GM19468 (cell line): ENCODE results near the gene PCSK6.

Experiments
- ATAC-seq: cut with Tn5 transposase; IDR thresholded peaks from one replicate; pipeline ENCODE4 v1.9.1; 2021; ENCODE audit warnings: mild to moderate bottlenecking, moderate library complexity, moderate number of reproducible peaks; ENCODE audit not compliant: unreplicated experiment; ENCODE audit errors: extremely low read depth

The PCSK6 gene

DNA sequence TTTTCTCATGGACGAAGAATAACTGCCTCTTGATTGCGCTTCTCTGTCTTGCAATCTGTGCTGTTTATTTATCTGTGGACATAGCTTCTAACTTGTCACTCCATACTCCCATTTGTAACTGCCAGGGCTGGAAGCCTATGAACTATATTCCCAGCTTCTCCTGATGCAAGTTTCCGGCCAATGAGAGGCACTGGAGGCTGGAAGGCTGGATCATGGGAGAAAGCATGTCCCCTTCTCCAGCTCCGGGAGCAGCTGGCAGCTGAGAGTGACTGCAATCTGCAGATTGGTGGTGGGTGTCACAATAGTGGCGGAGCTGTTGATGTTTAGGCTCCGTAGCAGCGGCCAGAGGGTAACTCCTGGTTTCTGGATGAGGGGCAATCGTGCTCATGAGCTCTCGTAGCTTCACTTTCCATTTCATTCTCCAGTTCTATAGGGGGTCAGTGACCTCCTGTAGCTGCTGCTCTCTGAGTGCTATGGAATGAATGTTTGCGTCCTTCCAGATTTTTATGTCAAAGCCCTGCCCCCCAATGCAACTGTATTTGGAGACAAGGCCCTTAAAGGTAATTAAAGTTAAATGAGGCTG lies 35.7 kb upstream of the PCSK6 start:
- no peak for ATAC-seq

DNA sequence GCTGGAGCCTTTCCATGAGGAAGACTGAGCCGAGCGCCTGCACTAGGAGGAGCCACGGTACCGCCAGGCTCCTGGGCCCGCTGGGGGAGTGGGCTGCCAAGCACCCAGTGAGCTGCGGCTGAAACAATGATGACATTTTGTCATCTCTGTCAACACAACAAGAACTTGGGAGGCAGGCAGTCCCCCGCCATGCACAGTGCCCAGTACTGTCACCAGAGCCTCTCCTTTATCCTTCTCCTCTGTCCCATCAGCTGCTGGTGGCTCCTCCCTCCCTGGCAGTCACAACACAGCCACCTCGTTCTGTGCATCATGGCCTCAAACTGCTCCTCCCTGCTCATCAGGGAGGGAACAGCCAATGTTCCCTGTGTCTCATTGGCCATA lies 34.0 kb upstream of the PCSK6 start:
- no peak for ATAC-seq

DNA sequence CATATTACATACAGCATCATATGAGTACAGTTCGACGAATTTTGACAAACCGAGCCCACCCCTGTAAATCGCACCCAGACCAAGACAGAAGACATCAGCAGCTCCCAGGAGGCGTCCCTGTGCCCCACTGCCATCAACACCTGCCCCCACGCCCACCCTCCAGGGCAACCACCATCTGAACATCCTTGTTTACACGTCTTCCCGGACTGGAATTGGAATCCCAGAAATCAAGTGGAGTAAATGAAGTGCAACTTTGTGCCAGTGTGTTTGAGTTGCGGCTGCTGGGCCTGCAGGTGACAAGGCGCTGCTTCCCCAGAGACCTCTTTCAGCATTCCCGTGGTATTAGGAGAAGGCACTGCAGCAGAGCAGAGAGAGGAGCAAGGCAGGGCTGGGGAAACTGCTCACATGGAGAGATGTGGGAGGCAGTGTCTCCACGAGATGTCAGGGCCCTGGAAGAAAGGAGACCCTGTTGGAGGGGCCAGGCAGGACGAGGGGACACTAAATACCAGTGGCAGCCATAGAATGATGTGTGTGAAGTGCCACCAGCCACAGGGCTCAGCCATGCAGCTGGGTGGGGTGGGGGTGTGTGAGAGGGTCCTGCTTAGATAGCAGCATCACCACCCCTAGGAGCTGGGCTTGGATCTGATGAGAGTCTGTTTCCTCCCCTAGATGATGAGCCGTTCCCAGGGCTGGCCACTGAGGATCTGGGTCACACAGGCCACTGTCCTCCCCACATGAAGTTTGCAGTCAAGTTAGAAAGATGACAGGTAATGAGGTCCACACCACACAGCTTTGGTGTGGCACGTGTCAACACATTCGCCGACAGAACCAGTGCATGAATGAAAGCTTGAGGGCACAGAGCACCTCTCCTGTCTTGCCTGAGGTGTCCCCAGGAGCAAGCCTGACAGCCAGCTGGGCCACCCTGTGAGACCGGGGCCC lies 33.4 kb upstream of the PCSK6 start:
- no peak for ATAC-seq

DNA sequence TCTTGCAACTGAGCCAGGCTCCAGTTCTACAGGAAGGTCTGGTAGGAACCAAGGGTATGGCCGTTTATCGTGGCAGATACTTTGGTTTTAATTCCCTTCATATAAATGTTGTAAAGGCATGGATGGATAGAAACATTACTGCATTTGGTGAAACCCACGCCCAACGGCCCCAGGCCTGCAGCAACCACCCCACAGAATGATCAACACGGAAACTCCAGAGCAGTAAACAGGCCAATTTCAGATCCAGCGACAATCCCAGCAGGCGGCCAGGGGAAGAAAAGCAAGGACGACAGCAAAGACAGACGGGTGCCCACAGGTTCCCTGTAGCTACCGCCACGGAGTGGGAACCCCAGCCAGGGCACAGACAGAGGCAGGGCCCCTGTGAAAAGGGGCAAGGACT lies 32.6 kb upstream of the PCSK6 start:
- ATAC-seq: no peak

DNA sequence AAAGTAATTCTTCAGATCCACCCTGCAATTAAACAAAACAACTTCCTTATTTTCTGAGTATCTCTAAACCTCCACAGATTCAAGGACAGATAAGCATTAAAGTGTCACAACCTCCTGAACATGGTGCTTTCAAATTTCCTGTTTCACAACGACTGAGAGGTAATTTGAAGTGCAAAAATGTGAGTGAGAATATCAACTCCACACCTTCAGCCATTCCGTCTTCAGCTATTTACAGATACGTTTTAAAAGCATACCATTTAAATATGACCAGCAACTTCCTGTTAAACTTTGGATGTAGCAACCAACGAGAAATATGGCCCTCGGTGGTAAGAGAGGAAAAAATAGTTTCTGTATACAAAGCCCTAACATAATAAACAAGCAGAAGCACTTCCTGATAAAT lies 32.1 kb upstream of the PCSK6 start:
- no peak for ATAC-seq

DNA sequence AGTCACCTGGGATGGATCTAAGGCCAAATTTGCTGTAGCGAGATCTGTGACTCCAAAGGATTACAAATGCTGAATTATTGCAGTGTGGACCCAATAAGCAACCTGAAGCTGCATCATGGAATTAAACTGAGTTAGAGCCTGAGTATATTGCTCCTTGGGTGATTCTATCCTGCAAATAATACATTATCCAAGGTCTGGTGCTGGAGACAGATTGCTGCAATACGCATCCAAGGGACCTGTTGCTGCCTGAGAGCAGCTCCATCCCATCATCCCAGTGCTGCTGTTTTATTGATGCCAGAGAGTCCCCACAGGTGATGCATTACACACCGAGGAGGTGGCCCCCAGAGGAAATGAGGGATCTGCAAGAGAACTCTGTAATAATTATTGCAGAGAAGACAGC lies 31.6 kb upstream of the PCSK6 start:
- ATAC-seq: no peak

DNA sequence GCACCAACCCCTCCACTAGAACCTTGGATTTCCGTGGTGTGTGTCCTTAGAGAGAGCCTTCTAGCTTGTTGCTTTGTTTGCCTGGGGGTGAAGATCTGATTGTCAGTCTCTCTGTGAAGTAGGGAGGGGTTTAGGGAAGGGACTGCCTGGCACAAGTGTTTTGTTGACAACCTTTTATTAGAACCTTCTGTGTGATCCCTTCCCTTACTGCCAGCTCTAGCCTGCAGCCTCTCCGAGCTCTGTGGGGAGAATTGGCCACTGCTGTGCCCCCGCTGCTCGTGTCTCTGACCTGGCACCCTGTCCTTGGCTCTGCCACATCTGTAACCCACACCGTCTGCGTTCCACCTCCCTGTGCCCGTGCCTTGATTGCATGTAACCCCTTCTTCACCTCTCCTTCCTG lies 30.9 kb upstream of the PCSK6 start:
- no peak for ATAC-seq

DNA sequence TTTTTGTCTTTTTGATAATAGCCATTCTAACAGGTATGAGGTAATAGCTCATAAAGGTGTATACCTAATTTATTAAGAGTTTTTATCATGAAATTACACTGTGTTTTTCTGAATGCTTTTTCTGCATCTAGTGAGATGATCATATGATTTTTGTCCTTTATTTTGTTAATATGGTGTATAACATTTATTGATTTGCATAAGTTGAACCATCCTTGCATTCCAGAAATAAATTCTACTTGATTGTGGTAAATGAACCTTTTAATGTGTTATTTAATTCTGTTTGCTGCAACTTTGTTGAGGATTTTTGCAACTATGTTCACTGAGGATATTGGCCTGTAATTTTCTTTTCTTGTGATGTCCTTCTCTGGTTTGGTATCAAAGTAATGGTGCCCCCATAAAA lies 28.0 kb upstream of the PCSK6 start:
- ATAC-seq: no peak

DNA sequence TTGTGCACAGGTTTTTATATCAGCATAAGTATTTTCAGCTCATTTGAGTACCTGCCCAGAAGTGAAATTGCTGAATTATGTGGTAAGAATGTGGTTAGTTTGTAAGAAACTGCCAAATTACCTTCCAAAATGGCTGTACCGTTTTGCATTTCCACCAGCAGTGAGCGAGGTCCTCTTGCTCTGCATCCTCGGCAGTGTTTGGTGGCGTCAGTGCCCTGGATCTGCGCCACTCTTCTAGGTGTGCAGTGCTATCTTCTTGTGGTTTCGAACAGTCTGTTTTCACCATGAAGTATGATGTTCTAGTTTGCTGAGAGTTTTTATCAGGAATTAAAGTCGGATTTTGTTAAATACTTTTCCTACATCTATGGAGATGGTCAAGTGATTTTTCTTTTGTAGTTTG lies 24.8 kb upstream of the PCSK6 start:
- no peak for ATAC-seq

DNA sequence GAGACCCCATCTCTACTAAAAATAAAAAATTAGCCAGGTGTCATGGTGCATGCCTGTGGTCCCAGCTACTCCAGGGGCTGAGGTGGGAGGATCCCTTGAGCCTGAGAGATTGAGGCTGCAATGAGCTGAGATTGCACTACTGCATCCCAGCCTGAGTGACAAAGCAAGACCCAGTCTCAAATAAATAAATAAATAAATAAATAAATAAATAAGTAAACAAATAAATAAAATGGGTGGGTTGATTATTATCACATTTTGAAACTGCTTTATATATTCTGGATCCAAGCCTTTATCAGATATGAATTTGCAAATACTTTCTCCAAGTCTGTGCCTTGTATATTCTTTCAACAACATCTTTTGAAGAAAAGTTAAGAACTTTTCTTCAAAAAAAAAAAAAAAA lies 22.2 kb upstream of the PCSK6 start:
- no peak for ATAC-seq

DNA sequence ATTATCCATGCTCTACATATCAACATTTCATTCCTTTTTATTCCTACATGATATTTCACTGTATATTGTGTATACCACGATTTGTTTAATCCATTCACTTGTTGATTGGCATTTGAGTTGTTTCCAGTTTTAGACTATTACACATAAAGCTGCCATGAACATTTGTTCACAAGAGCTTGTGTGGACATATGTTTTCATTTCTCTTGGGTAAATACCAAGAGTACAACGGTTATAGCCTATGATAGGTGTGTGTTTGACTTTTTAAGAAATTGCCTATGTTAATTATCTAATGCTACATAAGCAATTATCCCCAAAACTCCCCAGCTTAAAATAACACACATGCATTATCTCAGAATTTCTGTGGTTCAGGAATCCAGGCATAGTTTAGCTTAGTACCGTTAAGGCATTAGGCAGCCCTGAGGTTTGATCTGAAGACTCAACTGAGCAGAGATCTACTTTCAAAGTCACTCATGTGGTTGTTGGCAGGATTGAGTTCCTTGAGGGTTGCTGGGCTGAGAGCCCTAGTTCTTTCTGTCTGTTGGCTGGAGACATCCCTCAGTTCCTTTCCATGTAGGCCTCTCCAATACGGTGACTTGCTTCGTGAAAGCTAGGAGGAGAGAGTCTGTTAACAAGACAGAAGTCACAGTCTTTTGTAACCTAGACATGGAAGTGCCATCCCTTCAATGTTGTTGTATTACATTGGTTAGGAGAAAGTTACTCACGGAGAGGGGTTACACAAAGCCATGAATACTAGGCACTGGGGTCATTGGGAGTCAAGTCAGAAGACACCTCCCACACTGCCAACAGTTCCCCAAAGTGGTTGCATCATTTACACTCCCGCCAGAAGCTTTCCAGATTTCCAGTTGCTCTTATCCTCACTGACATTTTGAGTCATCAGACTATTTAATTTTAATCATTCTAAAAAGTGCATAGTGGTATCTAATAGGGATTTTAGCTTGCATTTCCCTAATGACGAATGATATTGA lies 21.0 kb upstream of the PCSK6 start:
- no peak for ATAC-seq

DNA sequence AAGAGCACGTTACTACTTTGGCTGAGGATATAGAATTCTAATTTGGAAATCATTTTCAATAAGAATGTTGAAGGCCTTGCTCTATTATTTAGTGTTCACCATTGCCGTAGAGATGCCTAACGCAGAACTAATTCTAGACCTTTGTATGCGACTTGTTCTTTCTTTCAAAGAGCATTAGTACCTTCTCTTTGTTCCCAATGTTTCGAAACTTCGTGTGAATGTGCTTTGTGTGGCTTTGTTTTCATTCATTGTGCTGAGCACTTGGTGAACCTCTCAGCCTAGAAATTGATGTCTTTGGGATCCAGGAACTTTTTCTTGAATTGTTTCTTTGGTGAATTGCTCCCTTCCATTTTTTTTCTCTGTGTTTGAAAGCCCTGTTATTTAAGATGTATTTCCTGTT lies 19.8 kb upstream of the PCSK6 start:
- ATAC-seq: no peak

DNA sequence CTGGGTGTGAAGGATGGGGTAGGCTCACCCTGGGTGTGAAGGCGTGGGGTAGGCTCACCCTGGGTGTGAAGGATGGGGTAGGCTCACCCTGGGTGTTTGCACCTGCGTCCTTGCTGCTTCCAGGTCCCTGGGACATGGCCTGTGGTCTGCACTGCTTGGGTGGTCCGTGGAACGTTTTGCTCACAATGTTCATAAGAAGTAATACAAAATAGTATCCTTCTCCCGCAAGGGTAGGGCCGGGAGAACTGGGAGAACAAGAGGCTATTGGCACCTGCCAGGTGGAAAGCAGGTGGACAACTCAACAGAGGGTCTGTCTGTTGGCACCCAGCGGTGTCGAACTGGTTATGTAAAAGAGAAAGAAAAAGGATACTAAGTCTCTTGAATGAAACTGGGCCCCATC lies 17.0 kb upstream of the PCSK6 start:
- ATAC-seq: no peak

DNA sequence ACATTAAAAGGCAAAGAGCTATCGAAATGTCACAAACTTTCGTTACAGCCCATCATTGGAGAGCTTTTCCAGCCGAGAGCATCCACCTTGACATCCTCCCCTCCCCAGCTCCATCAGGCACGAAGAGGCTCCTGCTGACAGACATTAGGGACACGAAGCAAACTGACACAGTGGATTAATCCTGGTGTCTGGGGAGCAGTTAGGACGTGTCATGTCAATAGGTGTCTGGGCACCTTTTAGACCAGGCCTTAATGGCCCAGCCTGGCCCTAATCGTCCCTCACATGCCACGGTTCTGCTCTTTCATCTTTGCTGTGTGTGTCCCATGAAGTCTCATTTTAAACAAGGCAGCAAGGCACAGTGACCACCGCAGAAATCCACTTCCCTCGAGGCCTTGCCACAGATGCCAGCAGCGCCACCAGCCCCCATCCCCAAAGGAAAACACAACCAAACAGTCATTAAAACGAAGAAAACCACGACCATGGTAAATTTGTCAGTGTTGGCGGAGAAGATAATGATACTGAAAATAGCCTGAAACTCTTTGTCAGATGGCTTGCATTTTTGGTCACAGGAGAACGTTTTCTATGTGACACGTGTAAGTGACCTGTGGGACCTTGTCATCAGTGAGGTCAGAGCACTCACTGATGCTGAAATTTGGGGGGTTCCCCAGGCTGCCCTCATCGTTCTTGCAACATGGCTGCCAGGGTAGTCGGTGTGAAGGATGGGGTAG lies 16.3 kb upstream of the PCSK6 start:
- no peak for ATAC-seq

DNA sequence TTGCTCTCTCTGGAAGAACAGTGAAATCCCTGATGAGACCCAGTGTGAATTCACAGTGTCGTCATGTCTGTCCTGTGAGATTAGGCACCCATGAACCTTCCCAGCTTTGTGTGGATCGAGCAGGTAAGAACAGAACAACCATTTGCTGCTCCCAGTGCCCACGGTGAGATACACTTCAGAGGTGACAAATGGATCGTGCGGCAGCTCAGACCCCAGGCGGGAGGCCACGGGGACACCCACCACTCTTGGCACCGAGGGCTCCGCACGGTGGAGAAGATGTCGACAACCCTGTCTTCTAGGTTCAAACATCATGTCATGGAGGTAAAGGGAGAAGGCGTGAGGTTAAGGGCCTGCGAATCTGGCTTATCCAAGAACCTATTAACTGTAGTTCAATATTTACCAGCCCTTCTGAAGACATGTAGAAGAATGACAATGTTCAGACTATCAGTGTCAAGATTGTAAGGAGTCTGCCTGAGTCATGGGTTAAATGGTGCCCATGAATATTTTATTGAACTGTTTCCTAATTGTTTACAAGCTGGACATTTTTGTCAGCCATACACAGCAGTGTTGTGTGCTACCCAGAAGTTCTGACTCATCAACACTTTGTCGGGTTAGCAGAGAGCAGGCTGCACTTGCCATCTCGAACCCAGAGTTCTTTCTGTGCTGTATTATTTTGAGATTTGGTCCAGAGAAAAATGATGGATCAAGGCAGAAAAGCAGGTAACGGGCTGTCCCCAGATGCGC lies 15.5 kb upstream of the PCSK6 start:
- ATAC-seq: no peak

DNA sequence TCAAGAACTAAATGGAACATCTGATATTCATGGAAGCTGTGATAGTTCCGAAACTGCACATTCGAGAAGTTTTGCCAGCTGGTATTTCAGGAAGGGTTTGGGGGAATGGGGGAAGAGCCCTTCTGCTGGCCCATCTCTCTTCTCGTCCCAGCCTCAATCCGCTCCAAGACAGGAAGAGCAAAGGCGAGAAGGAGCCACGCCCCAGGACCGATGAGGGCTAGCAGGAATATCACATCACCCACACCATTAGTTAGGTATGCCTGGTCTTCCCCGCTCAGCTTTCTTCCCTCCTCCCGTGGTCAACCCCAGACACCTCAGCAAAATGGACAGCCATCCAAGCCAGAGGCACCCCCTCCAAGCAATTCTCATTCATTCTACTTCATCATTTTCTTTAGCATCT lies 14.9 kb upstream of the PCSK6 start:
- ATAC-seq: no peak

DNA sequence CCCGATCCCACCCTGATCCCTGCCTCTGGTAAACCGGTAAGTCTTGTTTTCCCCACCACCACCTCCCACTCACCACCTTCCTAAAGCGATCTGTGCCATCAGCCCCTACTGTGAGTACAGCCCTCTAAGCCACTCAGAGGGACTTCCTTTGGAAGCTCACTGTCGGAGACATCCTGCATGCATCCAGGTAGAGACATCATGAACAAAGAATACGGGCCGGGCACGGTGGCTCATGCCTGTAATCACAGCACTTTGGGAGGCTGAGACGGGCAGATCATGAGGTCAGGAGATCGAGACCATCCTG lies 13.7 kb upstream of the PCSK6 start:
- ATAC-seq: no peak

DNA sequence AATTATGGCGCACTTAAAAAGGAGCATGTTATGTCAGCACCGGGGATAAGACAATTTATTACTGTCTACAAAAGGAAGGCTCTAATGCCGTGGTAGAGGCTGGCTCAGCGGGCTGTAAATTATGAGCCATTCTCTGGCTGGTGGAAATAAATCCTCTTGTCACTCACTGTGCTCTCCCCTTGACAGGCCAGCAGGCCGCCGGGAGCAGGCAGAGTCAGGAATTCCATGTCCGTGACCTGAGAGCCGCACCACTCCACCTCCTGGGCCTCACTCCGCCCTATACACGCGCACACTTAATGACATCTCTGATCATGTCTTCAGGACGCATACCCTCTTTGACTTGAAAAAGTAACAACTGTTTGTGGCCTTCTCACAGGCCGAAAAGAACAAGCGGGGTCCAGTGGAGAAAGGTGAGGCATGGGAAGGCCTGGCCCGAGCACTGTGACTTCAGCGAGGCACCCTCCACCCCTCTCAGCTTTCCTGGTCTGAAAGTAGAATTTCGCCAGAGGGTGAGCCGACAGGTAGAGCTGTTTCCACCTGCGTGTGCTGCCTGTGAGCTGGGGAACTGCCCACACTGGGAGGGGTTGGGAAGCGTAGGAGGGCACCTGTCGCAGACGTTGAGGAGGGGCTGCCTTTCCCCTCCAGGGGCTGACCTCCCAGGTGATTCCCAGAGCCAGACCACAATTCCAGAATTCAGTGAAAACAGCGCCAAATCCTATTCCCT lies 13.2 kb upstream of the PCSK6 start:
- ATAC-seq: no peak
